GM18873 (cell line): Measurements from ENCODE around the gene TTC9B.
"Not testable (repeated sequence)": the region's sequence is repeated elsewhere in the genome, so short reads cannot be mapped to it uniquely, and the experiment has no call there.

ENCODE experiments used
- ATAC-seq: cut with Tn5 transposase; IDR thresholded peaks from one replicate; pipeline ENCODE4 v1.9.1; 2021; ENCODE audit warnings: mild to moderate bottlenecking, moderate library complexity, moderate number of reproducible peaks; ENCODE audit not compliant: unreplicated experiment, low FRiP score

TTC9B gene

DNA sequence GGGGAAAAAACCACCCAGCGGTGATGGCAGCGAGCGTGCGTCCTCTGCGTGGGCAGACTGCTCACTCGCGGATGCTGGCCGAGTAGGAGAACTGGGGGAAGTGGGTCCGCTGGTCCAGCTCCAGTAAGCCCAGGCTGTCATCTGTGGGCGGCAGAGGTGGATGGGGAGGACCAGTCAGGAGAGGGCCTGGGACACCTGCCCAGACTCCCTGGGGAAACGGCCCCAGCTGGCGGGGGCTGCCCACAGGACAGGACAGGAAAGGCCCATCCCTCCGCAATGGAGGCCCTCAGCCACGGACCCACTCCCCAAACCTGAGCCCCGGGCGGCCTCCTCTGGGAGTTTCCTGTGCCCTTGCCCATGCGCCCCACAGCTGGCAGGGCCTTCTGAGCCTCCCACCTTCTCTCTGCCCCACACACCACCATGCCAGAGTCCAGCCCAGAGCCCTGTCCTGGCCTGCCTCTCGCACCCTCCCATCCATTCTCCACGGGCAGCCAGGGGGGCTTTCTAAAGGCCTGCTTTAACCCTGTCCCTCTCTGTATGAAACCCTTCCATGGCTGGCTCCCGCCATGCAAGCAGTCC is 15.7 kb upstream of the TTC9B start:
- ATAC-seq, result no peak

GRCh38 chr19:40232949-40233810 is 15.0 kb upstream of the TTC9B start:
- no peak for ATAC-seq

GRCh38 chr19:40232479-40232878 is 14.3 kb upstream of the TTC9B start:
- ATAC-seq, result no peak

GRCh38 chr19:40231544-40232424 is 13.6 kb upstream of the TTC9B start:
- no peak for ATAC-seq

DNA sequence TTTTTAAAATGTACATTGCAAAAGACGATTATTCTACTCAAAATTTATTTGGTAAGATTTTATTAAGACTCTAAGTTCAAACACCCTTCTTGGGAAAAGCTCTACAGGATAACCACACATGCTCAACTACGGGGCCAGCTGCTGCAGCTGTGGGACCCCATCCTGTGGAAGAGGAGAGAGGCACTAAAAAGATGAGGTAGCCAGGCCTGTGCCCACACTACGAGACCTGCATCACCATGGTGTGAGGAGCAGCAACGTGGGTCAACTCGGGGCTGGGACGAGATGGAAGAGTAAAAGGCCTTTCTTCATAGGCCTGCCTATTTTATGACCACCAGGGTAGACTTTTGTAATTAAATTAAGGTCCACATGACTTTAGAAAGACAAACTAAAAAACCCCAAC is 12.9 kb upstream of the TTC9B start:
- no peak for ATAC-seq

DNA sequence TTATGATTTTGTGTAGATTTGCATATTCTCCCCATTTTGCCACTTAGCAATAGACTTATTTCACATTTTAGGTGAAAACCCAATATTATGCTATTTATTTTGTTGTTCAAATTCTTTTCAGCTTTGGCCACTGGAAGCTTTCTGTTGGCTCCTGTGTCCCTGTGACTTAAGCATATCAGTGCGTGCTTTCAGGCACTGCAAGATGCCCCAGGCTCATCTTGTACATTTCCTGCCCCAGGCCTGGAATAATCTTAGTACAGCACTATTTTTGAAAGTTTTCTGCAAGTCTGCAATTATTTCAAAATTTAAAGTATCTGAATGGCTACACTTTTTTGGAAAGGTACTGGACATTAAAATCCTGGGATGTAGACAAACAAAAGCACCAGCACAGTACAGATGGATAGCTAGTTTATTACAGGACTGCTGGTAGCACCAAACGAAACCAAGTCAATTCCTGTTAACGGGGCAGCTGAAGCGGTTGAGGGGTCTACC is 11.8 kb upstream of the TTC9B start:
- no peak for ATAC-seq

- no peak for ATAC-seq
Observed at GRCh38 chr19:40229484-40229883, 11.3 kb upstream of the TTC9B start.

- ATAC-seq, result no peak
Observed at GRCh38 chr19:40228863-40229262, 10.7 kb upstream of the TTC9B start.

GRCh38 chr19:40228346-40228745 is 10.2 kb upstream of the TTC9B start:
- ATAC-seq, result no peak

DNA sequence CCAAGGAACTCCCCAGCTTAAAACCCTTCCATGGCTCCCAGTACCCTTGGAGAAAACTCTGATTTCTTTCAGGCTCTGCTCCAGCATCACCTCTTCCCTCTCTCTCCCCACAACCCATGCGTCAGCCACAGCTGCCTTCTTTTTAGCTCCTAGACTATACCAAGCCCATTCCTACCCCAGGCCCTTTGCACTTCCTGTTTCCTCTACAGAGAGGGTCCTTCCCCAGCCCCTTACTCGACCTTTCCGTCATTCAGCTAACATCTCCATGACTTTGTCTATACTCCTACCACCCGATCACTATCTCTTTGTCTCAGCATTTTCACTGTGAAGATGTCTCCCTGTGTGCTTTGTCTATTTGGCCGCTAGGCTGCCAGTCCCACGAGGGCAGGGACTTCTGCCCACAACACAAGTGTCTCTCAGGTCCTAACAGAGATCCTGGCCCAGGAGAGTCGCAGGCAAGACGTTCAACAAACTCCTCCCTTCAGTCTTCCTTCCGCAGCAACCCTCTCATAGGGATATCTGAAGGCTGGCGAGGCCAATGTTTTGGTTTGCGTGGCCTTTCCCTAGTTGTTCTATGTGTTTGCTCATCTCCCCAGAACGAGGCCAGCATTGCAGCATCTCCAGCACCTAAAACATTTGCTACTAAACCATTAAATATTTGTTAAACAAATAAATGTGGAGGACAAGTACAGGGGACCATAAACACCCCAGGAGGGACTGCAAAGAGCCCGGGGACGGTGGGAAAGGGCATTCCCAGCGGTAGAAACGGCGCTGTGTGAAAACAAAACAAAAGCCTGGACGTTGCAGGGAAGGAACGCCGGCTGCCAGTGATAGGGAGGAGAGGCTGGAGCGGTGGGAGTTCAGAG is 7.5 kb upstream of the TTC9B start:
- ATAC-seq, result no peak

- no peak for ATAC-seq
Observed at GRCh38 chr19:40224342-40225150, 6.4 kb upstream of the TTC9B start.

- no peak for ATAC-seq
Observed at GRCh38 chr19:40223135-40223822, 5.1 kb upstream of the TTC9B start.

DNA sequence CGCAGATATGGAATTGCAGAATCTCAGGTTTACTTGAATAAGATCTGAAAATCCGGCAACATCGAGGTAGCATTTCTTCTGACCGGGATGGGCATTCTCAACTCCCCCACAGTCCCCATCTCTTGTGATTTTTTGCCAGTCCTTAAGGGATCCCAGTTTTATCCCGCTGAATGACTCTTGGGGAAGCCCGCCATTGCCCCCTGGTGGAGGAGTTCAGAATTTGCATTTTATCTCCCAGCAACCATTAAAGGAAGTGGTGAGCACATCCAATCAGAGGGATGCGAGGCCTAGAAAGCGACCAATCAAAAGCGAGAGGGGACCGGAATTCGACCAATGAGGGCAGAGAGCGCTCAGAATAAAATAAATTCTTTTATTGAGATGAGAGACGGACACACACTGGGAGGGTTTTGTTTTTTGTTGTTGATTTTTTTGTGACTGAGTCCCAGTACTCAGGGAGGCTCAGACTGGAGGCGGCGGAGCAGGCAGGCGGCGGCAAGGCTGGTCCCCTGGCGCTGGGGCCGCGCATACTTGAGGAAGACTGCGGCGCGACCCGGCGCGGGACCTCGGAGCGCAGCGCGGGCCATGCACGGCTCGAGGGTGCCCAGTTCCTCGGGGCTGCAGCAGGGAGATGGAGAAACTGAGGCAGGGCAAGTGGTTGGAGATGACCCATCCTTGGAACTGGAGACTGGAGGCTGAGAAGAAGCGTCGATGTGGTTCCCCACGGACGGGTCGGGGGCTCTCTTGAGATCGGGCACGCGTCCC is 3.9 kb upstream of the TTC9B start:
- no peak for ATAC-seq

DNA sequence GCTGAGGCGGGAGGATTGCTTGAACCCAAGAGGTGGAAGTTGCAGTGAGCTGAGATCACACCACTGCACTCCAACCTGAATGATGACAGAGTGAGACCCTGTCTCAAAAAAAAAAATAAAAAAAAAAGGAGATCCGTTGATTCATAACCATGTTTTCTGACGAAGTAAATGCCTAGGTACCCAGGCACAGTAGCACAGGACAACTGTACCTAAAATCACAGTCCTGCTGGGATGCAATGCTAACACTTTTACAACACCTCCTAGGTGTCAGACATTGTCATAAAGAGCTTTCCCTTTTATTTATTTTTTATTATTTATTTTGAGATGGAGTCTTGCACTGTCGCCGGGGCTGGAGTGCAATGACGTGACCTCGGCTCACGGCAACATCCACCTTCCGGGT is 2.5 kb upstream of the TTC9B start:
- ATAC-seq, result no peak

GRCh38 chr19:40219721-40220276 is 1.6 kb upstream of the TTC9B start:
- ATAC-seq, result no peak

GRCh38 chr19:40219029-40219428 is 845 bp upstream of the TTC9B start:
- ATAC-seq, result not testable (repeated sequence)

- no peak for ATAC-seq
Observed at GRCh38 chr19:40217027-40217810, 965 bp downstream of the TTC9B start.
